Measurements from ENCODE around the gene MBD5.
"Not testable (repeated sequence)": the region's sequence is repeated elsewhere in the genome, so short reads cannot be mapped to it uniquely, and the experiment has no call there.

Gene MBD5

GRCh38 chr2:147996828-147997227 is 24.1 kb upstream of the MBD5 start:
- TF ChIP-seq CTCF (IDR thresholded peaks at IDR 0.05; ENCODE audit: borderline replicate concordance, insufficient read depth, low read depth, low read length) = no peak
- no peak overlapping the region for H3K4me3 ChIP-seq (ENCODE audit: low read depth, low read length)

- H3K4me3 ChIP-seq (ENCODE audit: low read depth, low read length) = no peak overlapping the region
- TF ChIP-seq CTCF (IDR thresholded peaks at IDR 0.05; ENCODE audit: borderline replicate concordance, insufficient read depth, low read depth, low read length) = no peak
Measured at GRCh38 chr2:147998203-147998602, 22.7 kb upstream of the MBD5 start.

GRCh38 chr2:147999126-147999525 is 21.8 kb upstream of the MBD5 start:
- TF ChIP-seq CTCF (IDR thresholded peaks at IDR 0.05; ENCODE audit: borderline replicate concordance, insufficient read depth, low read depth, low read length) = no peak
- no peak overlapping the region for H3K4me3 ChIP-seq (ENCODE audit: low read depth, low read length)

GRCh38 chr2:148000095-148000494 is 20.8 kb upstream of the MBD5 start:
- no peak overlapping the region for H3K4me3 ChIP-seq (ENCODE audit: low read depth, low read length)
- TF ChIP-seq CTCF (IDR thresholded peaks at IDR 0.05; ENCODE audit: borderline replicate concordance, insufficient read depth, low read depth, low read length) = no peak

- not testable (repeated sequence) for H3K4me3 ChIP-seq (ENCODE audit: low read depth, low read length)
Measured at GRCh38 chr2:148002420-148002819, 18.5 kb upstream of the MBD5 start.

- no peak overlapping the region for H3K4me3 ChIP-seq (ENCODE audit: low read depth, low read length)
- no peak for TF ChIP-seq CTCF (IDR thresholded peaks at IDR 0.05; ENCODE audit: borderline replicate concordance, insufficient read depth, low read depth, low read length)
Measured at GRCh38 chr2:148006249-148007007, 14.5 kb upstream of the MBD5 start.

GRCh38 chr2:148007219-148007900 is 13.5 kb upstream of the MBD5 start:
- TF ChIP-seq CTCF (IDR thresholded peaks at IDR 0.05; ENCODE audit: borderline replicate concordance, insufficient read depth, low read depth, low read length) = no peak
- H3K4me3 ChIP-seq (ENCODE audit: low read depth, low read length) = no peak overlapping the region

GRCh38 chr2:148008411-148008810 is 12.5 kb upstream of the MBD5 start:
- H3K4me3 ChIP-seq (ENCODE audit: low read depth, low read length) = not testable (repeated sequence)

Measured in GM12875 (cell line).